ENCODE results near the gene NFKB1. TPM values are rescaled to one million over a fixed set of nuclear protein-coding genes. Genes with fewer than 3 reads are reported as not detected.
A peak's percentile ranks its signal among the peaks of the same experiment; 100 is the strongest.

NFKB1 gene
- total and polyA plus RNA-seq, 9 of the 15 experiments (the other 6 are each of a cell fraction or from before 2014, with no cell fraction given), result 2.4 to 14.5 (median 10.3) TPM

GRCh38 chr4:102610007-102610406 lies 108.8 kb downstream of the NFKB1 start:
- Histone ChIP-seq H3K4me3 (no peak overlapping the region), H3K36me3 (ENCODE audit: control insufficient read depth, insufficient read depth, low read length) (peaks cover 32% of the 10 kb centered on the region; the same call in 2 of the 3 replicates), H3K27me3 (ENCODE audit: control insufficient read depth in 2 of 2, insufficient read depth in 2 of 2, low read length in 2 of 2) (no peaks in the 10 kb centered on the region), H3K4me1 (replicated peaks in 1 of 2; ENCODE audit: control insufficient read depth in 2 of 2, insufficient read depth in 2 of 2, low read length in 2 of 2) (no peaks in the 10 kb centered on the region), H3K79me2 (ENCODE audit: control insufficient read depth, insufficient read depth, low read length) (no peaks in the 10 kb centered on the region), H3K9me1 (ENCODE audit: control insufficient read depth, insufficient read depth, low read length) (no peaks in the 10 kb centered on the region), H3K9ac (ENCODE audit: insufficient read depth in 1 of 2, low read depth in 2 of 2, low read length in 2 of 2) (no peak overlapping the region), H2AFZ (ENCODE audit: low read depth, low read length) (no peak overlapping the region), H3K9me3 (replicated peaks; ENCODE audit: control insufficient read depth, insufficient read depth, low read depth, low read length) (no peaks in the 10 kb centered on the region), H3K27ac (ENCODE audit: extremely low read depth, low read depth, low read length) (no peak overlapping the region), H3K4me2 (ENCODE audit: insufficient read depth, low read length) (no peak overlapping the region), H4K20me1 (replicated peaks; ENCODE audit: control insufficient read depth, insufficient read depth, low read length) (no peaks in the 10 kb centered on the region)
- 0 out of 3 replicates have a peak, but pooled peaks have one; percentile 55 for ATAC-seq
- in situ Hi-C loops (cut with MboI), result loop anchor here (25.0 kb wide), 1 partner anchor 1327 kb away; no protein-coding TSS in a partner anchor
- peak; percentile 54 for FAIRE-seq
- peak in 2 of 4 experiments; percentile 16 for DNase-seq (ENCODE audit: extremely low read depth in 1 of 4, low spot score in 3 of 4)
- ChIA-PET POLR2A (interaction anchor here (1.2 kb wide), 1 partner anchor 11 kb away, joined by 3 read pairs; no protein-coding TSS in a partner anchor), CTCF (ENCODE audit: low intra/inter-chr PET ratio) (no interaction called here)
- no TSS peak for BruUV-seq (replicated peaks)
- intact Hi-C loops (cut with micrococcal nuclease), result loop anchor here (2.0 to 10.0 kb wide), 2 partner anchors 161 to 1265 kb away; partner anchors contain the start of gene PPP3CA
- TF ChIP-seq ETV1 (tag; conservative IDR thresholded peaks at IDR 0.05; ENCODE audit: low read depth) (no peak), SNIP1 (IDR thresholded peaks at IDR 0.05; ENCODE audit: low read depth) (no peak), CTCF (IDR thresholded peaks at IDR 0.05 in 2 of 3, conservative IDR thresholded peaks at IDR 0.05 in 1 of 3; ENCODE audit: insufficient read depth in 2 of 3, low read depth in 1 of 3, low read length in 3 of 3) (peak; percentile 19 to 53 (median 38); a peak in 4 of 6 replicates), DACH1 (IDR thresholded peaks at IDR 0.05; ENCODE audit: partially characterized antibody) (no peak), ZNF197 (CRISPR knock-in tag; IDR thresholded peaks at IDR 0.05; ENCODE audit: low read depth) (no peak), TRIM28 (IDR thresholded peaks at IDR 0.05) (no peak), NFIC (IDR thresholded peaks at IDR 0.05) (no peak), E2F1 (CRISPR knock-in tag; IDR thresholded peaks at IDR 0.05) (no peak), ZNF717 (CRISPR knock-in tag; IDR thresholded peaks at IDR 0.05) (no peak), MYBL2 (IDR thresholded peaks at IDR 0.05; ENCODE audit: low read depth) (no peak), MYBL2 (CRISPR knock-in tag; IDR thresholded peaks at IDR 0.05; ENCODE audit: borderline replicate concordance) (no peak), REST (IDR thresholded peaks at IDR 0.05; ENCODE audit: borderline replicate concordance) (peak; percentile 52; the same call in 1 of the 2 replicates), REST (CRISPR knock-in tag; IDR thresholded peaks at IDR 0.05; ENCODE audit: low read depth) (no peak)

All from K562 (cell line).